Neural cell (in vitro differentiated cells): ENCODE results near the gene BAZ2A. TPM values are rescaled to one million over a fixed set of nuclear protein-coding genes. Genes with fewer than 3 reads are reported as not detected.
"Not testable (repeated sequence)": the region's sequence is repeated elsewhere in the genome, so short reads cannot be mapped to it uniquely, and the experiment has no call there.

ENCODE experiments used
- H2AFZ ChIP-seq: fragments of 200-600, 300-800 bp; sonication (generic), shearing (Covaris generic); 2 replicates; pipeline ENCODE4 v1.6.0; 2014; ENCODE audit warnings: low read depth, mild to moderate bottlenecking, antibody characterized with exemption, low read length, moderate library complexity
- H3F3A ChIP-seq: fragments of 200-600 bp; shearing (Covaris generic); 2 replicates; pipeline ENCODE4 v1.6.1; 2016; ENCODE audit warnings: mild to moderate bottlenecking, moderate library complexity, mixed read lengths, antibody characterized with exemption, low read length; ENCODE audit not compliant: insufficient read depth, poor library complexity, severe bottlenecking
- H3K27ac ChIP-seq: fragments of 200-600, 300-800 bp; sonication (generic), shearing (Covaris generic); 2 replicates; pipeline ENCODE4 v1.5.1; 2014; ENCODE audit warnings: mild to moderate bottlenecking, low read length, moderate library complexity
- H3K27me3 ChIP-seq: fragments of 300-800, 200-600 bp; sonication (generic), shearing (Covaris generic); 2 replicates; pipeline ENCODE4 v1.6.0; 2014; ENCODE audit warnings: mild to moderate bottlenecking, low read depth, low read length, moderate library complexity; ENCODE audit not compliant: insufficient read depth
- H3K36me3 ChIP-seq: fragments of 300-800, 200-600 bp; sonication (generic), shearing (Covaris generic); 2 replicates; pipeline ENCODE4 v1.5.1; 2014; ENCODE audit warnings: mild to moderate bottlenecking, antibody characterized with exemption, low read length, moderate library complexity; ENCODE audit not compliant: insufficient read depth
- H3K4me2 ChIP-seq: fragments of 300-800, 200-600 bp; sonication (generic), shearing (Covaris generic); 2 replicates; pipeline ENCODE4 v1.6.0; 2014; ENCODE audit warnings: mild to moderate bottlenecking, low read length
- H3K4me3 ChIP-seq: fragments of 300-800, 200-600 bp; sonication (generic), shearing (Covaris generic); 2 replicates; pipeline ENCODE4 v1.5.1; 2014; ENCODE audit warnings: mild to moderate bottlenecking, low read length, moderate library complexity
- H3K79me2 ChIP-seq: fragments of 200-600 bp; shearing (Covaris generic); replicated peaks from 2 replicates; pipeline ENCODE4 v1.6.0; 2014; ENCODE audit warnings: mild to moderate bottlenecking, low read length, moderate library complexity; ENCODE audit not compliant: insufficient read depth
- H3K9ac ChIP-seq: fragments of 300-800, 200-600 bp; sonication (generic), shearing (Covaris generic); 2 replicates; pipeline ENCODE4 v1.6.1; 2016; ENCODE audit warnings: mild to moderate bottlenecking, low read length, mixed read lengths
- H3K9me2 ChIP-seq: fragments of 200-600 bp; shearing (Covaris generic); 2 replicates; pipeline ENCODE4 v1.6.1; 2016; ENCODE audit warnings: mild to moderate bottlenecking, low read length, mixed read lengths; ENCODE audit not compliant: insufficient read depth
- H3K9me3 ChIP-seq: fragments of 200-600, 300-800 bp; sonication (generic), shearing (Covaris generic); 2 replicates; pipeline ENCODE4 v1.6.1; 2016; ENCODE audit warnings: mild to moderate bottlenecking, mixed run types, low read length, moderate library complexity, mixed read lengths
- H4K20me1 ChIP-seq: fragments of 200-600 bp; shearing (Covaris generic); 2 replicates; pipeline ENCODE4 v1.6.1; 2016; ENCODE audit warnings: mild to moderate bottlenecking, mixed run types; ENCODE audit not compliant: insufficient read depth
- CTCF ChIP-seq: fragments of 450-650 bp; IDR thresholded peaks from 2 replicates; pipeline ENCODE4 v1.5.1; 2014; ENCODE audit warnings: antibody characterized with exemption, mild to moderate bottlenecking, moderate library complexity; ENCODE audit not compliant: poor library complexity, severe bottlenecking
- EP300 ChIP-seq: fragments of 450-650 bp; conservative IDR thresholded peaks from 2 replicates; pipeline ENCODE4 v1.6.1; 2014; ENCODE audit warnings: antibody characterized with exemption, mild to moderate bottlenecking, moderate library complexity; ENCODE audit not compliant: poor library complexity, severe bottlenecking
- EZH2 ChIP-seq: fragments of 200-600, 300-800 bp; shearing (Covaris generic), sonication (generic); IDR thresholded peaks from 2 replicates; pipeline ENCODE4 v1.6.1; 2014; ENCODE audit warnings: antibody characterized with exemption, low read length, borderline replicate concordance, mild to moderate bottlenecking; ENCODE audit not compliant: insufficient read depth, poor library complexity, severe bottlenecking
- MXI1 ChIP-seq: fragments of 450-650 bp; conservative IDR thresholded peaks from 2 replicates; pipeline ENCODE4 v1.6.1; 2014; ENCODE audit warnings: antibody characterized with exemption, mild to moderate bottlenecking; ENCODE audit not compliant: poor library complexity, severe bottlenecking
- POLR2AphosphoS5 ChIP-seq: IDR thresholded peaks from 2 replicates; pipeline ENCODE4 v1.6.1; 2012
- RAD21 ChIP-seq: fragments of 450-650 bp; conservative IDR thresholded peaks from 2 replicates; pipeline ENCODE4 v1.6.1; 2014; ENCODE audit warnings: antibody characterized with exemption, mild to moderate bottlenecking, moderate library complexity
- REST ChIP-seq: IDR thresholded peaks from 2 replicates; pipeline ENCODE4 v1.6.1; 2012; ENCODE audit warnings: borderline replicate concordance
- SMC3 ChIP-seq: fragments of 450-650 bp; conservative IDR thresholded peaks from 2 replicates; pipeline ENCODE4 v1.6.1; 2014; ENCODE audit warnings: antibody characterized with exemption, mild to moderate bottlenecking, moderate library complexity; ENCODE audit not compliant: poor library complexity
- TAF1 ChIP-seq: IDR thresholded peaks from 2 replicates; pipeline ENCODE4 v1.6.1; 2012; ENCODE audit warnings: low read depth
- polyA plus RNA-seq: library from polyadenylated mRNA; depleted of rRNA; stranded (reverse); fragments of >200 nt; gene quantifications from 2 replicates; pipeline ENCODE4 v1.2.3, GENCODE V29; 2014

Gene BAZ2A
- polyA plus RNA-seq, 1 donor from 2014 or later: 13.8 TPM

- Histone ChIP-seq H3K79me2 (no peaks in the 10 kb centered on the region), H3K9me2 (no peaks in the 10 kb centered on the region), H3K27me3 (no peaks in the 10 kb centered on the region), H3K9ac (no peak overlapping the region), H3K4me3 (no peak overlapping the region), H2AFZ (no peak overlapping the region), H4K20me1 (no peaks in the 10 kb centered on the region), H3K4me2 (no peak overlapping the region), H3K27ac (no peak overlapping the region), H3F3A (no peaks in the 10 kb centered on the region), H3K36me3 (no peaks in the 10 kb centered on the region), H3K9me3 (no peaks in the 10 kb centered on the region)
- no peak for TF ChIP-seq CTCF
- TF ChIP-seq SMC3: no peak
Observed at GRCh38 chr12:56581418-56582145, 48.5 kb downstream of the BAZ2A start.

DNA sequence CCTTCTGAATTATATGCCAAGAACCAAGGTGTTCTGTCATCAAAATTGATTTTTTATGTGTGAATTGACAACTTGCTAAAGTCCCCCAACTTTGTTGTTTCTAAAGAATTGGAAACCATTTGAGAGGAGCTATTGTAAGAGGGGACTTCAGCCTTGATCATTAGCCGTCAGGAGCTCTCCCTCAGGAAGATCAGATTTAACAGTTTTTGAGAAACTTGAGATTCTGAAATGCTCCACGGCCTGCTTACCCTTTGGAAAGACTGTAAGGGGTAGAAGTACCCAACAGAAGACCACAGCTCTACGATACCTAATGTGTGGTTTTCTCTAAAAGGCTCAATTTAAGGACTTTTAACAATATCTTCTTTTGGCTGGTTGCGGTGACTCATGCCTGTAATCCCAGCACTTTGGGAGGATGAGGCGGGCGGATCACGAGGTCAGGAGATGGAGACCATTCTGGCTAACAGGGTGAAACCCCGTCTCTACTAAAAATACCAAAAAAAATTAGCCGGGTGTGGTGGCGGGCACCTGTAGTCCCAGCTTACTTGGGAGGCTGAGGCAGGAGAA, 51.1 kb downstream of the BAZ2A start:
- no peaks in the 10 kb centered on the region for H3K27me3 ChIP-seq
- H4K20me1 ChIP-seq: no peaks in the 10 kb centered on the region
- no peaks in the 10 kb centered on the region for H3K36me3 ChIP-seq
- H3K79me2 ChIP-seq: no peaks in the 10 kb centered on the region
- H3K4me2 ChIP-seq: no peak overlapping the region
- H3F3A ChIP-seq: no peaks in the 10 kb centered on the region
- H3K9ac ChIP-seq: no peak overlapping the region
- no peaks in the 10 kb centered on the region for H3K9me3 ChIP-seq
- H3K4me3 ChIP-seq: no peak overlapping the region
- H2AFZ ChIP-seq: no peak overlapping the region
- TF ChIP-seq EP300 (no peak), RAD21 (no peak), MXI1 (no peak), REST (no peak), EZH2 (no peak), CTCF (no peak), POLR2AphosphoS5 (no peak), SMC3 (no peak), TAF1 (no peak)
- H3K9me2 ChIP-seq: no peaks in the 10 kb centered on the region
- H3K27ac ChIP-seq: no peak overlapping the region

DNA sequence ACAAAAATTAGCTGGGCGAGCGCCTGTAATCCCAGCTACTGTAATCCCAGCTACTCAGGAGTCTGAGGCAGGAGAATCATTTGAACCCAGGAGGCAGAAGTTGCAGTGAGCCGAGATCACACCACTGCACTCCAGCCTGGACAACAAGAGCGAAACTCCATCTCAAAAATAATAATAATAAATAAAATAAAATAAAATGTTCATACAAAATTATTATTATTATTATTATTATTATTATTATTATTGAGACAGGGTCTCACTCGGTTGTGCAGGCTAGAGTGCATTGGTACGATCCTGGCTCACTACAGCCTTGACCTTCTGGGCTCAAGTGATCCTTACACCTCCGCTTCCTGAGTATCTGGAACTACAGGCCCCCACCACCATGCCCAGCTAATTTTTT, 52.9 kb downstream of the BAZ2A start:
- H3K9ac ChIP-seq, H3K9me3 ChIP-seq, H3K9me2 ChIP-seq, H4K20me1 ChIP-seq, H3K4me2 ChIP-seq, H3K79me2 ChIP-seq, H2AFZ ChIP-seq, H3F3A ChIP-seq, H3K27ac ChIP-seq, H3K27me3 ChIP-seq, H3K4me3 ChIP-seq, H3K36me3 ChIP-seq: not testable (repeated sequence)
